NCI-H2107 treated with DMSO at 0.1 percent for 48 hours (cell line): Measurements from ENCODE around the gene SAGE1.
"Not testable (repeated sequence)": the region's sequence is repeated elsewhere in the genome, so short reads cannot be mapped to it uniquely, and the experiment has no call there.

ENCODE experiments used
- DNase-seq: peaks from one replicate; lab custom pipeline; 2025; ENCODE audit not compliant: unreplicated experiment; lab: John Stamatoyannopoulos, UW

SAGE1 gene

GRCh38 chrX:135893294-135893817 is at the start of gene SAGE1, which contains the start of gene CT45A10:
TSS of gene SAGE1 (plus strand) at chrX:135893716. CDS start at chrX:135896243, 2,527 bp downstream.
TSS of gene CT45A10 (minus strand) at chrX:135893444. CDS start at chrX:135885344, 8,100 bp downstream.
- DNase-seq: no peak

- DNase-seq: not testable (repeated sequence)
These were observed 39.1 kb upstream of the SAGE1 start, which contains the start of gene CT45A8 for GRCh38 chrX:135854438-135854837. TSS of gene CT45A8 (minus strand) at chrX:135854538. CDS start at chrX:135850783, 3,755 bp downstream.

GRCh38 chrX:135871712-135872111 is 21.8 kb upstream of the SAGE1 start, which contains the start of gene CT45A9:
TSS of gene CT45A9 (minus strand) at chrX:135871812. CDS start at chrX:135868061, 3,751 bp downstream.
- DNase-seq: not testable (repeated sequence)

GRCh38 chrX:135882741-135883140 is 10.8 kb upstream of the SAGE1 start:
- not testable (repeated sequence) for DNase-seq

GRCh38 chrX:135888230-135888629 is 5.3 kb upstream of the SAGE1 start:
- not testable (repeated sequence) for DNase-seq

GRCh38 chrX:135888976-135889375 is 4.5 kb upstream of the SAGE1 start:
- DNase-seq: not testable (repeated sequence)

GRCh38 chrX:135890087-135890585 is 3.4 kb upstream of the SAGE1 start:
- DNase-seq: no peak

GRCh38 chrX:135892781-135893180 is 735 bp upstream of the SAGE1 start:
- DNase-seq: no peak

GRCh38 chrX:135910251-135910650 is 16.7 kb downstream of the SAGE1 start:
- DNase-seq: no peak

- DNase-seq: no peak
These were observed 20.9 kb downstream of the SAGE1 start for GRCh38 chrX:135914404-135914803.

GRCh38 chrX:135920516-135920915 is 27.0 kb downstream of the SAGE1 start:
- not testable (repeated sequence) for DNase-seq

GRCh38 chrX:135923353-135923752 is 29.8 kb downstream of the SAGE1 start:
- no peak for DNase-seq

GRCh38 chrX:135927897-135928296 is 34.4 kb downstream of the SAGE1 start:
- no peak for DNase-seq

GRCh38 chrX:135931644-135932487 is 38.4 kb downstream of the SAGE1 start:
- no peak for DNase-seq

GRCh38 chrX:135944486-135944885 is 51.0 kb downstream of the SAGE1 start:
- no peak for DNase-seq

GRCh38 chrX:135951291-135951690 is 57.8 kb downstream of the SAGE1 start:
- DNase-seq: no peak
